Lower lobe of right lung (tissue), 2 donors: ENCODE data around the gene ETS1. TPM values are rescaled to one million over a fixed set of nuclear protein-coding genes. Genes with fewer than 3 reads are reported as not detected.

Experiments used
- ATAC-seq, 2 donors: fragments of 200-7000 bp; cut with Tn5 transposase; one replicate each; pipeline ENCODE4 v1.9.1; 2020 to 2022; ENCODE audit warnings: mild to moderate bottlenecking in 2 of 2, moderate library complexity in 2 of 2
- DNase-seq: peaks from one replicate; pipeline ENCODE4 v3.0.0-alpha.2; 2020
- H3K27ac ChIP-seq: fragments of 200-600 bp; one replicate; pipeline ENCODE4 v1.8.0; 2022
- H3K27me3 ChIP-seq: fragments of 200-600 bp; one replicate; pipeline ENCODE4 v1.8.0; 2022; ENCODE audit warnings: low read depth
- H3K36me3 ChIP-seq: fragments of 200-600 bp; one replicate; pipeline ENCODE4 v1.8.0; 2022; ENCODE audit warnings: mild to moderate bottlenecking
- H3K4me1 ChIP-seq: fragments of 200-600 bp; one replicate; pipeline ENCODE4 v1.8.0; 2022
- H3K4me3 ChIP-seq: fragments of 200-600 bp; one replicate; pipeline ENCODE4 v1.8.0; 2022; ENCODE audit warnings: mild to moderate bottlenecking
- H3K9me3 ChIP-seq: fragments of 200-600 bp; one replicate; pipeline ENCODE4 v1.8.0; 2022
- intact Hi-C: fragments of 100-400 bp; cut with DNase I; formaldehyde crosslinking; loops from one replicate; pipeline ENCODE4 v1.11.0; 2022
- total RNA-seq: library from RNA; stranded (reverse); fragmentation: NEBNext Ultra II Directional; extraction: Animal tissue kit (Norgen Biotek cat#: 25700); gene quantifications from one replicate; pipeline ENCODE4 v1.2.1, GENCODE V29; 2021
- TF ChIP-seq, protein P1 (sequence below): fragments of 200-600 bp; IDR thresholded peaks from one replicate; pipeline ENCODE4 v1.8.0; 2022; ENCODE audit warnings: antibody characterized with exemption, mild to moderate bottlenecking
- donor health status: DM: no; HTN: yes; CAD: no; lungs with severe emphysema.

The ETS1 gene
- total RNA-seq, 1 donor from 2014 or later: 123 TPM

DNA sequence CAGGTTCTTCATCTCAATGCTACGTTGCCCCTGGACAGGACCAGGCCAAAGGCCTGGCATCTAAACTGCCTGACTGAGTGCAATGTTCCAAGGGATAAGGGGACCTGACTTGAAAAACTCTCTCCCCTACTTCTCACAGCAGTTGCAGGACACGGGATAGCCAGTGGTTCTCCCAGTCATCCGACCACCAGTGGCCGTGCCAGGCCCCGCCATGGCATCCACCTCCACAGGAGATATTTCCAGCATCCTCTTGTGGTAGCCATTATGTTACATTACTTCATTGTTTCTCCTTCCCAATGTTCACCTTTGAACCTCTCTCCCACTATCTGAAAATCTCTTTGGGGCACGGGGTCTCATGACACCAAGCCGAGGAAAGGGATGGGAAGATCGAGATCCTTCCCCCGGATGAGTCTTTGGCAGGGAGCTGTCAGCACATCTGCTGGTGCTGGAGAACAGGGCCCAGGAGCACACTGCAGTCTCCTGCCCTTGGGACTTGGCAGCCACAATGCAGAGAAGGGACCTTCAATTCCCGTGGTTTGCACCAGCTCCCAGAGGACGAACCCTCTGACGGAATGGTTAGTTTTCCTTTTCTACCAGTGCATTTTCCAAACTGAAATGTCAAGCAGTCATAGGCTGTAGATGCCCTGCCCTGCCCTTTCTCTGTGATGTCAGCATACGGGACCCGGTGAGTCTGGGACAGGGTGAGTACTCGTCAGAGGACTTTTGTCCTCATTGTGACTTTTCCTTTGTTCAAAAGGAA, 121.2 kb downstream of the ETS1 start:
- Histone ChIP-seq H3K27me3 (no peaks in the 10 kb centered on the region), H3K9me3 (no peaks in the 10 kb centered on the region), H3K4me1 (peaks cover 81% of the 10 kb centered on the region), H3K27ac (peak overlapping the region; percentile 60), H3K4me3 (no peak overlapping the region), H3K36me3 (peaks cover 70% of the 10 kb centered on the region)
- intact Hi-C loops: loop anchor here (10.0 kb wide), 1 partner anchor 49 kb away; no protein-coding TSS in a partner anchor
- DNase-seq (no peak), ATAC-seq (no peak)
- TF ChIP-seq, protein P1, sequence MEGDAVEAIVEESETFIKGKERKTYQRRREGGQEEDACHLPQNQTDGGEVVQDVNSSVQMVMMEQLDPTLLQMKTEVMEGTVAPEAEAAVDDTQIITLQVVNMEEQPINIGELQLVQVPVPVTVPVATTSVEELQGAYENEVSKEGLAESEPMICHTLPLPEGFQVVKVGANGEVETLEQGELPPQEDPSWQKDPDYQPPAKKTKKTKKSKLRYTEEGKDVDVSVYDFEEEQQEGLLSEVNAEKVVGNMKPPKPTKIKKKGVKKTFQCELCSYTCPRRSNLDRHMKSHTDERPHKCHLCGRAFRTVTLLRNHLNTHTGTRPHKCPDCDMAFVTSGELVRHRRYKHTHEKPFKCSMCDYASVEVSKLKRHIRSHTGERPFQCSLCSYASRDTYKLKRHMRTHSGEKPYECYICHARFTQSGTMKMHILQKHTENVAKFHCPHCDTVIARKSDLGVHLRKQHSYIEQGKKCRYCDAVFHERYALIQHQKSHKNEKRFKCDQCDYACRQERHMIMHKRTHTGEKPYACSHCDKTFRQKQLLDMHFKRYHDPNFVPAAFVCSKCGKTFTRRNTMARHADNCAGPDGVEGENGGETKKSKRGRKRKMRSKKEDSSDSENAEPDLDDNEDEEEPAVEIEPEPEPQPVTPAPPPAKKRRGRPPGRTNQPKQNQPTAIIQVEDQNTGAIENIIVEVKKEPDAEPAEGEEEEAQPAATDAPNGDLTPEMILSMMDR: no peak

DNA sequence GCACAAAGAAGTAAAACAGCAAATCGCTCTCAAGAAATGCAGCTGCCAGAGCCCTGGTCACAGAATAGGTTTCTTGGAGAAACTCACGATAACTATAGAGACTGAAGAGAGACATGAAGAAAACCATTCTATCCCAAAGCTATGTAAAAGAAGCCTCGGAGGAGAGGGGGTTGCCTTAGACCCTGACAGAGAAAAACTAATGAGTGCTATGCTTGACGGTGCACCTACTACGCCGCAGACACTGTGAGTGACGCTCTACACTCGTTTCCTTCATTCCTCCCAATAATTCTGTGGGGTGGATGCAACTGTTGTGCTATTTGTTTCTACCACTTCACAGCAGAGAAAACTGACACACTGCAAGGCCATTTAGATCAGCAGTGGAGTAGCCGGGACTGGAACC, 121.8 kb downstream of the ETS1 start:
- Histone ChIP-seq H3K27ac (peak overlapping the region; percentile 8), H3K4me1 (peaks cover 76% of the 10 kb centered on the region), H3K4me3 (no peak overlapping the region), H3K9me3 (no peaks in the 10 kb centered on the region), H3K36me3 (peaks cover 73% of the 10 kb centered on the region), H3K27me3 (no peaks in the 10 kb centered on the region)
- intact Hi-C loops: loop anchor here (10.0 kb wide), 1 partner anchor 49 kb away; no protein-coding TSS in a partner anchor
- TF ChIP-seq, protein P1: no peak
- ATAC-seq (no peak), DNase-seq (no peak)

DNA sequence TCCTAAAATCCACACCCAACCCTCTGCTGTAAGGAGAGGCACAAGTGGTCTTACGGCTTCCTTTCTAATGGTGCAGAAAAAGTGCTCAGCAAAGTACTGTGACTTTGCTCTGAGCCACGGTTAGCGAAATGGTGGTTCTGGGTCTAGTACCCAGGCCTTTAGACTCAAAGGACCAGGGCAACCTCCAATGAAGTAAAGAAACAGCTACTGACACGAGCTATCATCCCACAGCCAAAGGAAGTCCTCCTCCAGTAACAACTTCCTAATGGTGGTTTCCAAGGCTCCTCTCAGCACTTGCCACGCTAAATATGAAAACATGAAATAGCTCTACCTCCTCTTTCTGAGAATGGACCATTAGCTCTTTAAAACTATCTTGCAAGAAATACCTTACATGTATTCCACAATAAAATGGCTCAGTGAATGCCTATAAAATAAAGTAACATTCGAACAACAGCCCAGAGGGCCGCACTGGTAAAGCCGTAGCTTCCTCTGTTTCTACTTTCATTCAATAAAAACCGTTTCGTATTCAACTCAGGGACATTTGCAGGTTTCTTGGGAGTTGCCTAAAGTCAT, 122.4 kb downstream of the ETS1 start:
- ATAC-seq: no peak
- Histone ChIP-seq H3K27me3 (no peaks in the 10 kb centered on the region), H3K9me3 (no peaks in the 10 kb centered on the region), H3K4me3 (no peak overlapping the region), H3K36me3 (peaks cover 73% of the 10 kb centered on the region), H3K4me1 (peaks cover 75% of the 10 kb centered on the region), H3K27ac (peak overlapping the region; percentile 8)
- no peak for DNase-seq
- intact Hi-C loops: loop anchor here (10.0 kb wide), 1 partner anchor 50 kb away; no protein-coding TSS in a partner anchor
- TF ChIP-seq, protein P1: no peak

DNA sequence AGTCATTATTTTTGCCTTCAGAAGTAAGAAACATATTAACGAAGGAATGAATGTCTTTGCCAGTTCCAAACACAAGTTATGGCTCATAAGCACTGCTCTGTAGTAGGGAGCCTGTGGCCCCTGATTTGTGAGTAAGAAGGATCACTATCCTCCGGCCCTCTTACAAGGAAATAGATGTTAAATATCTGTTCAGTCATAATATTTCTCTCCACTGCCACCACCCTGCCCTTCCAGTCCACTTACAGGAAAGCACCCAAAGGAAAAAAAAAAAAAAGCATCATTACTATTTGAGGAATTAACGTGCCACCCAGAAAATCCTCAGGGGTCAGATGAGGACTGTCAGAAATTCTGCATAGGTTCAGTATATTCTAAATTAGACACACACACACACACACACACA, 123.4 kb downstream of the ETS1 start:
- intact Hi-C loops: loop anchor here (10.0 kb wide), 1 partner anchor 51 kb away; no protein-coding TSS in a partner anchor
- H3K4me3 ChIP-seq: no peak overlapping the region
- H3K4me1 ChIP-seq: peaks cover 65% of the 10 kb centered on the region
- ATAC-seq (no peak), DNase-seq (no peak)
- H3K9me3 ChIP-seq: no peaks in the 10 kb centered on the region
- H3K27me3 ChIP-seq: no peaks in the 10 kb centered on the region
- peak overlapping the region; percentile 36 for H3K27ac ChIP-seq
- TF ChIP-seq, protein P1: no peak
- H3K36me3 ChIP-seq: peaks cover 71% of the 10 kb centered on the region

DNA sequence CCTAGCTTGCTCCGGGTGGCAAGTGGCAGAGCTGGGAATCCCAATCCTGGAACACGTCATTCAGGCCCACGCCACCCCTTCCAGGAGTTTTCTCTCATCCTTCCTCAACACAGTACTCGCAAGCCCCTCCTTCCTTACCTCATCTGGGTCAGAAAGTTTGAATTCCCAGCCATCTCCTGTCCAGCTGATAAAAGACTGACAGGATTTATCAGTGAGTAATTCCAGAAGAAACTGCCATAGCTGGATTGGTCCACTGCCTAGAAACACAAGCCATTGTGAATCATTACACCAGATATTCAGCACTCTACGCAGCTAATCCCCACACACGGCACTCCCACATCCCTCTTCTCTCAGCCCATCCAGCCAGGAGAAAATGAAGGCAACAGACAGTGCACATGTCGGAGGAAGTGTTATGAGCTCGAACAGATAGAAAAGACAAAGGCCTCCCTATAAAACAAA, 124.0 kb downstream of the ETS1 start:
- ATAC-seq (peak in 1 of 2 donors; percentile 40), DNase-seq (no peak)
- intact Hi-C loops: loop anchor here (10.0 kb wide), 1 partner anchor 51 kb away; no protein-coding TSS in a partner anchor
- H3K36me3 ChIP-seq: peaks cover 72% of the 10 kb centered on the region
- peak overlapping the region; percentile 36 for H3K27ac ChIP-seq
- H3K4me1 ChIP-seq: peaks cover 61% of the 10 kb centered on the region
- H3K27me3 ChIP-seq: no peaks in the 10 kb centered on the region
- no peaks in the 10 kb centered on the region for H3K9me3 ChIP-seq
- no peak overlapping the region for H3K4me3 ChIP-seq
- TF ChIP-seq, protein P1: no peak
